Measurements from ENCODE around the gene RBKS.

The RBKS gene

GRCh38 chr2:27795093-27795834, 94.9 kb downstream of the RBKS start:
- Histone ChIP-seq H2AFZ (ENCODE audit: insufficient read depth, low read length, poor library complexity) (no peak overlapping the region), H3K4me2 (ENCODE audit: low read length) (no peak overlapping the region), H3K9me3 (ENCODE audit: insufficient read depth, low read depth, low read length) (no peaks in the 10 kb centered on the region), H3K4me1 (ENCODE audit: control insufficient read depth in 1 of 2, insufficient read depth in 2 of 2, low read length in 2 of 2) (peaks cover 18 to 28% of the 10 kb centered on the region in 2 experiments), H2AK5ac (ENCODE audit: low read length) (peak overlapping the region; percentile 49), H3K79me1 (ENCODE audit: low read length) (peaks cover 37% of the 10 kb centered on the region), H3K4me3 (ENCODE audit: low read depth, low read length) (no peak overlapping the region), H4K12ac (ENCODE audit: low read depth, low read length) (no peak overlapping the region), H3K79me2 (ENCODE audit: control insufficient read depth, insufficient read depth, low read length, poor library complexity) (peaks cover 7% of the 10 kb centered on the region), H4K8ac (ENCODE audit: low read depth, low read length) (no peak overlapping the region), H2BK12ac (ENCODE audit: low read length) (peak overlapping the region; percentile 79), H3K14ac (ENCODE audit: low read length) (no peak overlapping the region), H2BK120ac (ENCODE audit: insufficient read depth, low read length, poor library complexity) (peak overlapping the region; percentile 38), H3K18ac (ENCODE audit: low read length) (no peak overlapping the region), H4K91ac (ENCODE audit: low read depth, low read length) (peak overlapping the region; percentile 30), H2BK5ac (ENCODE audit: low read depth, low read length, poor library complexity) (no peak overlapping the region), H3K27ac (ENCODE audit: low read depth, low read length) (no peak overlapping the region), H3K23ac (ENCODE audit: low read length) (no peak overlapping the region), H3K36me3 (ENCODE audit: control insufficient read depth in 1 of 2, insufficient read depth in 2 of 2, low read length in 2 of 2) (no peaks in the 10 kb centered on the region), H3K4ac (ENCODE audit: low read depth, low read length) (no peak overlapping the region), H3K9ac (ENCODE audit: low read length) (no peak overlapping the region), H3K27me3 (ENCODE audit: insufficient read depth, low read length) (no peaks in the 10 kb centered on the region)
- no CpG with 5 or more reads among the region's 8 CpGs for WGBS (ENCODE audit: extremely low coverage, insufficient coverage, insufficient read length)
- no peak for DNase-seq

GRCh38 chr2:27792759-27793158, 97.4 kb downstream of the RBKS start:
- no peak overlapping the region for H3K23ac ChIP-seq (ENCODE audit: low read length)
- H3K9me3 ChIP-seq (ENCODE audit: insufficient read depth, low read depth, low read length), result no peaks in the 10 kb centered on the region
- peaks cover 5 to 8% of the 10 kb centered on the region in 2 experiments for H3K4me1 ChIP-seq (ENCODE audit: control insufficient read depth in 1 of 2, insufficient read depth in 2 of 2, low read length in 2 of 2)
- peaks cover 18% of the 10 kb centered on the region for H3K79me1 ChIP-seq (ENCODE audit: low read length)
- peak overlapping the region; percentile 74 for H4K91ac ChIP-seq (ENCODE audit: low read depth, low read length)
- no peak overlapping the region for H2BK12ac ChIP-seq (ENCODE audit: low read length)
- H3K4me3 ChIP-seq (ENCODE audit: low read depth, low read length), result no peak overlapping the region
- H3K18ac ChIP-seq (ENCODE audit: low read length), result no peak overlapping the region
- H3K9ac ChIP-seq (ENCODE audit: low read length), result no peak overlapping the region
- no peak overlapping the region for H4K12ac ChIP-seq (ENCODE audit: low read depth, low read length)
- H3K36me3 ChIP-seq (ENCODE audit: control insufficient read depth in 1 of 2, insufficient read depth in 2 of 2, low read length in 2 of 2), result no peaks in the 10 kb centered on the region
- H2AFZ ChIP-seq (ENCODE audit: insufficient read depth, low read length, poor library complexity), result no peak overlapping the region
- no peak overlapping the region for H2AK5ac ChIP-seq (ENCODE audit: low read length)
- H3K27me3 ChIP-seq (ENCODE audit: insufficient read depth, low read length), result no peaks in the 10 kb centered on the region
- peak overlapping the region; percentile 6 for H3K14ac ChIP-seq (ENCODE audit: low read length)
- H4K8ac ChIP-seq (ENCODE audit: low read depth, low read length), result no peak overlapping the region
- H3K79me2 ChIP-seq (ENCODE audit: control insufficient read depth, insufficient read depth, low read length, poor library complexity), result no peaks in the 10 kb centered on the region
- H3K4me2 ChIP-seq (ENCODE audit: low read length), result no peak overlapping the region
- no peak overlapping the region for H3K27ac ChIP-seq (ENCODE audit: low read depth, low read length)
- H3K4ac ChIP-seq (ENCODE audit: low read depth, low read length), result no peak overlapping the region
- DNase-seq, result peak in 1 of 2 donors; percentile 30
- H2BK120ac ChIP-seq (ENCODE audit: insufficient read depth, low read length, poor library complexity), result peak overlapping the region; percentile 71
- no peak overlapping the region for H2BK5ac ChIP-seq (ENCODE audit: low read depth, low read length, poor library complexity)

- Histone ChIP-seq H3K4me2 (ENCODE audit: low read length) (no peak overlapping the region), H2BK12ac (ENCODE audit: low read length) (no peak overlapping the region), H2AK5ac (ENCODE audit: low read length) (no peak overlapping the region), H3K14ac (ENCODE audit: low read length) (no peak overlapping the region), H3K27ac (ENCODE audit: low read depth, low read length) (no peak overlapping the region), H3K79me2 (ENCODE audit: control insufficient read depth, insufficient read depth, low read length, poor library complexity) (no peaks in the 10 kb centered on the region), H4K12ac (ENCODE audit: low read depth, low read length) (no peak overlapping the region), H3K36me3 (ENCODE audit: control insufficient read depth in 1 of 2, insufficient read depth in 2 of 2, low read length in 2 of 2) (no peaks in the 10 kb centered on the region), H4K91ac (ENCODE audit: low read depth, low read length) (no peak overlapping the region), H2AFZ (ENCODE audit: insufficient read depth, low read length, poor library complexity) (no peak overlapping the region), H3K4me3 (ENCODE audit: low read depth, low read length) (no peak overlapping the region), H3K4ac (ENCODE audit: low read depth, low read length) (no peak overlapping the region), H3K23ac (ENCODE audit: low read length) (no peak overlapping the region), H2BK5ac (ENCODE audit: low read depth, low read length, poor library complexity) (no peak overlapping the region), H3K4me1 (ENCODE audit: control insufficient read depth in 1 of 2, insufficient read depth in 2 of 2, low read length in 2 of 2) (no peaks in the 10 kb centered on the region), H3K9me3 (ENCODE audit: insufficient read depth, low read depth, low read length) (no peaks in the 10 kb centered on the region), H3K27me3 (ENCODE audit: insufficient read depth, low read length) (no peaks in the 10 kb centered on the region), H4K8ac (ENCODE audit: low read depth, low read length) (no peak overlapping the region), H2BK120ac (ENCODE audit: insufficient read depth, low read length, poor library complexity) (no peak overlapping the region), H3K79me1 (ENCODE audit: low read length) (peaks cover 5% of the 10 kb centered on the region), H3K9ac (ENCODE audit: low read length) (no peak overlapping the region), H3K18ac (ENCODE audit: low read length) (no peak overlapping the region)
- DNase-seq, result no peak
- no CpG with 5 or more reads among the region's 1 CpG for WGBS (ENCODE audit: extremely low coverage, insufficient coverage, insufficient read length)
Observed at GRCh38 chr2:27790796-27791195, 99.4 kb downstream of the RBKS start.

- Histone ChIP-seq H2BK12ac (ENCODE audit: low read length) (no peak overlapping the region), H2BK120ac (ENCODE audit: insufficient read depth, low read length, poor library complexity) (no peak overlapping the region), H2AK5ac (ENCODE audit: low read length) (no peak overlapping the region), H3K23ac (ENCODE audit: low read length) (no peak overlapping the region), H3K9me3 (ENCODE audit: insufficient read depth, low read depth, low read length) (no peaks in the 10 kb centered on the region), H3K4ac (ENCODE audit: low read depth, low read length) (no peak overlapping the region), H4K12ac (ENCODE audit: low read depth, low read length) (no peak overlapping the region), H2AFZ (ENCODE audit: insufficient read depth, low read length, poor library complexity) (no peak overlapping the region), H3K27me3 (ENCODE audit: insufficient read depth, low read length) (no peaks in the 10 kb centered on the region), H3K36me3 (ENCODE audit: control insufficient read depth in 1 of 2, insufficient read depth in 2 of 2, low read length in 2 of 2) (peaks cover 2 to 3% of the 10 kb centered on the region in 2 experiments), H3K27ac (ENCODE audit: low read depth, low read length) (no peak overlapping the region), H3K79me1 (ENCODE audit: low read length) (no peaks in the 10 kb centered on the region), H3K4me1 (ENCODE audit: control insufficient read depth in 1 of 2, insufficient read depth in 2 of 2, low read length in 2 of 2) (no peaks in the 10 kb centered on the region), H3K18ac (ENCODE audit: low read length) (no peak overlapping the region), H3K9ac (ENCODE audit: low read length) (no peak overlapping the region), H4K91ac (ENCODE audit: low read depth, low read length) (no peak overlapping the region), H3K79me2 (ENCODE audit: control insufficient read depth, insufficient read depth, low read length, poor library complexity) (no peaks in the 10 kb centered on the region), H3K14ac (ENCODE audit: low read length) (no peak overlapping the region), H4K8ac (ENCODE audit: low read depth, low read length) (no peak overlapping the region), H2BK5ac (ENCODE audit: low read depth, low read length, poor library complexity) (no peak overlapping the region), H3K4me2 (ENCODE audit: low read length) (no peak overlapping the region), H3K4me3 (ENCODE audit: low read depth, low read length) (no peak overlapping the region)
- WGBS (ENCODE audit: extremely low coverage, insufficient coverage, insufficient read length), result no CpG with 5 or more reads among the region's 1 CpG
- DNase-seq, result no peak
Observed at GRCh38 chr2:27782701-27783100, 107.5 kb downstream of the RBKS start.

Data from trophoblast cell (in vitro differentiated cells and primary cell).